ENCODE measurements around the gene CFAP92. TPM values are rescaled to one million over a fixed set of nuclear protein-coding genes. Genes with fewer than 3 reads are reported as not detected.

CFAP92 gene
- total and polyA plus RNA-seq, 10 donors: 0.29 to 3.1 (median 1.3) TPM

DNA sequence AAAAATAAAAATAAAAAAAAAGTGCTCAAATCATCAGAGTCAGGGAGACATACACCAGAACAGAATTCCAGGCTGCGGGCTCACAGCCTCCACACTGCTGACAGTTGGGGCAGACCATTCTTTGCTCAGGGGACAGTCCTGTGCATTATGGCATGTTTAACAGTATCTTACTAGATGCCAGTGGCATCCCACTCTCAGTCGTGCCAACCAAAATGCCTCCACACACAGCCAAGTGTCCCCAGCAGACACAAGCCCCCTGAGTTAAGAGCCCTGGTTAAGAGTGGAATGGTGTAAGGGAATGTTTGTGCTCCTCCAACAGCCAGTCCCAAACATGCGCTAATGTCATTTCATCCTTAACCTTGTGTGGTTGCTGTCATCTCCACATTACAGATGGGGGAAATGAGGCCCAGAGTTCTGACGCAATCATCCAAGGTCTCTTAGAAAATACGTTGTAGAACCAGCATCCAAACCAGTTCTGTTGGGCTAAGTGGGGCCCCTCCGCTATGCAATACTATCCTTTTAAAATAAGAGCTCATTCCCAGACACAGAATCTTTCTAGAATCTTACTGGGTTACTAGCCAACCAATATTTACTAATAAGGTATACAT, 26.0 kb downstream of the CFAP92 start:
- H3K36me3 ChIP-seq: no peaks in the 10 kb centered on the region
- 73 to 87% (median 85%) methylated on average over 6 of the region's 6 CpGs for WGBS, 5 donors
- no peak overlapping the region for H3K4me3 ChIP-seq
- H3K27me3 ChIP-seq (replicated peaks in 1 of 7): no peaks in the 10 kb centered on the region
- TF ChIP-seq POLR2AphosphoS5 (IDR thresholded peaks at IDR 0.05) (no peak), POLR2A (IDR thresholded peaks at IDR 0.05) (no peak)
- TF ChIP-seq, protein P1, sequence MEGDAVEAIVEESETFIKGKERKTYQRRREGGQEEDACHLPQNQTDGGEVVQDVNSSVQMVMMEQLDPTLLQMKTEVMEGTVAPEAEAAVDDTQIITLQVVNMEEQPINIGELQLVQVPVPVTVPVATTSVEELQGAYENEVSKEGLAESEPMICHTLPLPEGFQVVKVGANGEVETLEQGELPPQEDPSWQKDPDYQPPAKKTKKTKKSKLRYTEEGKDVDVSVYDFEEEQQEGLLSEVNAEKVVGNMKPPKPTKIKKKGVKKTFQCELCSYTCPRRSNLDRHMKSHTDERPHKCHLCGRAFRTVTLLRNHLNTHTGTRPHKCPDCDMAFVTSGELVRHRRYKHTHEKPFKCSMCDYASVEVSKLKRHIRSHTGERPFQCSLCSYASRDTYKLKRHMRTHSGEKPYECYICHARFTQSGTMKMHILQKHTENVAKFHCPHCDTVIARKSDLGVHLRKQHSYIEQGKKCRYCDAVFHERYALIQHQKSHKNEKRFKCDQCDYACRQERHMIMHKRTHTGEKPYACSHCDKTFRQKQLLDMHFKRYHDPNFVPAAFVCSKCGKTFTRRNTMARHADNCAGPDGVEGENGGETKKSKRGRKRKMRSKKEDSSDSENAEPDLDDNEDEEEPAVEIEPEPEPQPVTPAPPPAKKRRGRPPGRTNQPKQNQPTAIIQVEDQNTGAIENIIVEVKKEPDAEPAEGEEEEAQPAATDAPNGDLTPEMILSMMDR (IDR thresholded peaks at IDR 0.05 in 8 of 11, conservative IDR thresholded peaks at IDR 0.05 in 3 of 11): no peak
- no peaks in the 10 kb centered on the region for H3K9me3 ChIP-seq
- peaks cover 7 to 18% (median 9%) of the 10 kb centered on the region in 6 donors for H3K4me1 ChIP-seq
- no peak for DNase-seq
- intact Hi-C loops (cut with DNase I; ENCODE audit: low total_unique reads): no loop called here
- H3K27ac ChIP-seq: no peak overlapping the region

DNA sequence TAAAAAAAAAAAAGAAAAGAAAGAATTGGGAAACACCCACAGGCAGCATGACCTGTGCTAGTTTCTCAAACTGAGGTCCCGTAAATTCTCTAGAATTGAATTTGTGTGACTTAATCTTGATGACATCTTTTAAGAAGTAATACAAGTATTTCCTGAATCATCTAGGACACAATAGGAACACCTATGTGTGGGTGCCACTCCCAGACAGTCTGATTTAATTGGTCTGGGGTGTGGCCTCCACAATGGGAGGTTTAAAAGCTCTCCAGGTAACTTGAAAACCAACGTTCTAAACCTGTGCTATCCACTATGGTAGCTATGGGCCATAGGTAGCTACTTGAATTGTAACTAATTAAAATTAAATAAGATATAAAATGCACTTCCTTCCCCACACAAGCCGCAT, 28.1 kb downstream of the CFAP92 start:
- H3K27me3 ChIP-seq (replicated peaks in 1 of 7): no peaks in the 10 kb centered on the region
- no peak for DNase-seq
- TF ChIP-seq, protein P1 (IDR thresholded peaks at IDR 0.05 in 8 of 11, conservative IDR thresholded peaks at IDR 0.05 in 3 of 11): no peak
- TF ChIP-seq POLR2A (IDR thresholded peaks at IDR 0.05) (no peak), POLR2AphosphoS5 (IDR thresholded peaks at IDR 0.05) (no peak)
- no peak overlapping the region for H3K27ac ChIP-seq
- H3K36me3 ChIP-seq: no peaks in the 10 kb centered on the region
- H3K9me3 ChIP-seq: no peaks in the 10 kb centered on the region
- intact Hi-C loops (cut with DNase I; ENCODE audit: low total_unique reads): no loop called here
- 81 to 93% (median 90%) methylated on average over 3 of the region's 3 CpGs for WGBS, 5 donors
- H3K4me3 ChIP-seq: no peak overlapping the region
- peaks cover 7 to 9% (median 9%) of the 10 kb centered on the region in 6 donors for H3K4me1 ChIP-seq

DNA sequence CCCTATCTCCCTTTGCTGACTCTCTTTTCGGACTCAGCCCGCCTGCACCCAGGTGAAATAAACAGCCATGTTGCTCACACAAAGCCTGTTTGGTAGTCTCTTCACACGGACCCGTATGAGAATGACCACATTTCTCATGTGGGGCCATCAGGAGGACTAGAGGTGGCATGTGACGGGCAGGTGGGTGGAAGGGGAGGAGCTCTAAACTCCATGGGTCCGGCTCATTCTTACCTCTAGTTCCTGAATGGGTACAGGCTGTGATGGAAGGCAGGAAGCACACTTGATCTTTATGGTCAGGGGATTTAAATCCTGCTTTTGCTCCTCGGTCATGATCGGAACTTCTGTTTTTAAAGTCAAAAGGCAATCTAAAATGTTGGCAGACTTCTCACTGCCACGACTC, 28.6 kb downstream of the CFAP92 start:
- H3K9me3 ChIP-seq: no peaks in the 10 kb centered on the region
- H3K4me3 ChIP-seq: no peak overlapping the region
- 83 to 94% (median 87%) methylated on average over 8 to 9 of the region's 9 CpGs for WGBS, 5 donors
- no peak for DNase-seq
- no peak overlapping the region for H3K27ac ChIP-seq
- TF ChIP-seq, protein P1 (IDR thresholded peaks at IDR 0.05 in 8 of 11, conservative IDR thresholded peaks at IDR 0.05 in 3 of 11): no peak
- TF ChIP-seq POLR2AphosphoS5 (IDR thresholded peaks at IDR 0.05): no peak
- no peak for TF ChIP-seq POLR2A (IDR thresholded peaks at IDR 0.05)
- H3K27me3 ChIP-seq (replicated peaks in 1 of 7): no peaks in the 10 kb centered on the region
- no peaks in the 10 kb centered on the region for H3K36me3 ChIP-seq
- peaks cover 2 to 6% (median 3%) of the 10 kb centered on the region in 6 donors for H3K4me1 ChIP-seq
- intact Hi-C loops (cut with DNase I; ENCODE audit: low total_unique reads): no loop called here

DNA sequence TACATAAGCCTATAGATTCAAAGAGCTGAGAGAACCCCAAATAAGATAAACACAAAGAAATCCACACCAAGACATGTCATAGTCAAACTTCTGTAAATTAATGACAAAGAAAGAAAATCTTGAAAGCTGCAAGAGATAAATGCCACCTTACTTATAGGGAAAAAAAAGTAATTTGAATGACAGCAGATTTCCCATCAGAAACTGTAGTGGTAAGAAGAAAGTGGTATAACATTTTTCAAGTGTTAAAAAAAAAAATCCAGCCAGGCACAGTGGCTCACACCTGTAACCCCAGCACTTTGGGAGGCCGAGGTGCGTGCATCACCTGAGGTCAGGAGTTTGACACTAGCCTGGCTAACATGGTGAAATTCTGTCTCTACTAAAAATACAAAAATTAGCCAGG, 37.4 kb downstream of the CFAP92 start:
- intact Hi-C loops (cut with DNase I; ENCODE audit: low total_unique reads): no loop called here

More for the DNA sequence above, 37.4 kb downstream of the CFAP92 start:
- TF ChIP-seq, protein P1 (IDR thresholded peaks at IDR 0.05 in 8 of 11, conservative IDR thresholded peaks at IDR 0.05 in 3 of 11): no peak
- TF ChIP-seq POLR2AphosphoS5 (IDR thresholded peaks at IDR 0.05): no peak
- TF ChIP-seq POLR2A (IDR thresholded peaks at IDR 0.05): no peak
- peak; percentile 22 for DNase-seq
- no peaks in the 10 kb centered on the region for H3K27me3 ChIP-seq (replicated peaks in 1 of 7)
- no peaks in the 10 kb centered on the region for H3K4me1 ChIP-seq
- H3K9me3 ChIP-seq: peaks cover 0 to 7% (median 5%) of the 10 kb centered on the region in 8 donors
- H3K27ac ChIP-seq: no peak overlapping the region
- no peak overlapping the region for H3K4me3 ChIP-seq
- WGBS, 5 donors: 92 to 100% (median 98%) methylated on average over 2 of the region's 2 CpGs
- H3K36me3 ChIP-seq: no peaks in the 10 kb centered on the region

All from spleen (tissue), 11 donors.